ENCODE results near the gene PIGQ. TPM values are rescaled to one million over a fixed set of nuclear protein-coding genes. Genes with fewer than 3 reads are reported as not detected.
A peak's percentile ranks its signal among the peaks of the same experiment; 100 is the strongest.

Gene PIGQ
- total RNA-seq, 1 experiment from 2014 or later, result 43.8 TPM

GRCh38 chr16:555528-556473, 14.0 kb upstream of the PIGQ start:
- peak; percentile 12 for DNase-seq (ENCODE audit: low read depth)

- no peak for DNase-seq (ENCODE audit: low read depth)
Measured at GRCh38 chr16:556474-557173, 13.1 kb upstream of the PIGQ start.

GRCh38 chr16:557463-558297, 12.1 kb upstream of the PIGQ start:
- no peak for DNase-seq (ENCODE audit: low read depth)

- DNase-seq (ENCODE audit: low read depth), result no peak
Measured at GRCh38 chr16:558298-559020, 11.3 kb upstream of the PIGQ start.

GRCh38 chr16:559021-559380, 10.8 kb upstream of the PIGQ start:
- no peak for DNase-seq (ENCODE audit: low read depth)

- no peak for DNase-seq (ENCODE audit: low read depth)
Measured at GRCh38 chr16:559411-560203, 10.2 kb upstream of the PIGQ start.

GRCh38 chr16:560204-560700, 9.5 kb upstream of the PIGQ start, which contains the start of gene PRR35:
Gene PRR35 (plus strand): TSS chr16:560394. CDS start chr16:563295, 2,901 bp downstream.
- DNase-seq (ENCODE audit: low read depth), result no peak

GRCh38 chr16:560701-561412, 8.9 kb upstream of the PIGQ start:
- DNase-seq (ENCODE audit: low read depth), result no peak

- no peak for DNase-seq (ENCODE audit: low read depth)
Measured at GRCh38 chr16:561413-561794, 8.4 kb upstream of the PIGQ start.

GRCh38 chr16:561957-562938, 7.5 kb upstream of the PIGQ start:
- no peak for DNase-seq (ENCODE audit: low read depth)

GRCh38 chr16:563072-563644, 6.6 kb upstream of the PIGQ start:
- no peak for DNase-seq (ENCODE audit: low read depth)

GRCh38 chr16:564690-565418, 4.9 kb upstream of the PIGQ start:
- DNase-seq (ENCODE audit: low read depth), result no peak

GRCh38 chr16:565419-566330, 4.1 kb upstream of the PIGQ start:
- DNase-seq (ENCODE audit: low read depth), result peak; percentile 57

- DNase-seq (ENCODE audit: low read depth), result peak; percentile 33
Measured at GRCh38 chr16:566475-567372, 3.0 kb upstream of the PIGQ start, which contains the start of gene NHLRC4. Gene NHLRC4 (plus strand): TSS chr16:567005. CDS start chr16:568048, 1,043 bp downstream.
